T-cell (primary cell): ENCODE results near the gene FAT3. TPM values are rescaled to one million over a fixed set of nuclear protein-coding genes. Genes with fewer than 3 reads are reported as not detected.

Experiments used
- ATAC-seq, 4 experiments: fragments of 200-7000 bp in 3 of 4; fragments of 150-1000 bp in 1 of 4; cut with Tn5 transposase; replicated peaks in 1 of 4; 1 replicate in 3 of 4; 2 replicates in 1 of 4; pipeline ENCODE4 v1.10.0; 2021; ENCODE audit warnings: moderate library complexity in 3 of 4, mild to moderate bottlenecking in 2 of 4, moderate number of reproducible peaks in 1 of 4
- CTCF ChIA-PET, 2 donors: fragments of 300-600 bp; sonication (Branson Sonifier 250); formaldehyde crosslinking; loops; one replicate each; lab custom pipeline; 2022; ENCODE audit warnings: antibody characterized with exemption in 2 of 2; lab: Charles Lee
- POLR2A ChIA-PET, 2 donors: fragments of 300-600 bp; sonication (Branson Sonifier 250); formaldehyde crosslinking; loops; one replicate each; lab custom pipeline; 2022; ENCODE audit warnings: antibody characterized with exemption in 2 of 2; lab: Charles Lee
- DNase-seq, 35 experiments: peaks; one replicate each; pipeline versions ENCODE4 v3.0.0 to v3.0.0-alpha.2; 2013 to 2023
- H3K27ac ChIP-seq: one replicate; pipeline ENCODE4 v1.5.1; 2013; ENCODE audit warnings: low read length
- H3K27me3 ChIP-seq, 2 experiments: replicated peaks in 1 of 2; 1 replicate in 1 of 2; 2 replicates in 1 of 2; pipeline versions ENCODE4 v1.6.1 to v1.7.0; 2013; ENCODE audit warnings: low read length in 1 of 2, mixed read lengths in 1 of 2; ENCODE audit not compliant: control insufficient read depth in 2 of 2, insufficient read depth in 2 of 2; ENCODE audit errors: extremely low read depth in 1 of 2
- H3K36me3 ChIP-seq, 2 donors: 1 replicate in 1 of 2; 2 replicates in 1 of 2; pipeline versions ENCODE4 v1.6.1 to v1.7.0; 2013; ENCODE audit warnings: low read length in 1 of 2; ENCODE audit not compliant: control insufficient read depth in 2 of 2, insufficient read depth in 1 of 2; ENCODE audit errors: extremely low read depth in 1 of 2
- H3K4me1 ChIP-seq, 2 experiments: 1 replicate in 1 of 2; 2 replicates in 1 of 2; pipeline versions ENCODE4 v1.6.1 to v1.7.0; 2013; ENCODE audit warnings: low read length in 2 of 2, mixed read lengths in 1 of 2; ENCODE audit not compliant: insufficient read depth in 2 of 2, control insufficient read depth in 1 of 2; ENCODE audit errors: extremely low read depth in 1 of 2
- H3K4me3 ChIP-seq, 2 donors: 1 replicate in 1 of 2; 2 replicates in 1 of 2; pipeline versions ENCODE4 v1.5.1 to v1.7.0; 2013; ENCODE audit warnings: mild to moderate bottlenecking in 2 of 2, low read length in 1 of 2, moderate library complexity in 1 of 2; ENCODE audit not compliant: control insufficient read depth in 1 of 2; ENCODE audit errors: extremely low read depth in 1 of 2
- H3K9me3 ChIP-seq: 2 replicates; pipeline ENCODE4 v1.7.0; 2013
- H3K27ac Mint-ChIP-seq, 2 donors: one replicate each; pipeline ENCODE4 v1.8.0; 2020 to 2021; ENCODE audit warnings: mild to moderate bottlenecking in 2 of 2, mixed read lengths in 2 of 2
- H3K27me3 Mint-ChIP-seq, 2 donors: one replicate each; pipeline ENCODE4 v1.8.0; 2021 to 2022; ENCODE audit warnings: mixed read lengths in 2 of 2
- H3K36me3 Mint-ChIP-seq: one replicate; pipeline ENCODE4 v1.8.0; 2021; ENCODE audit warnings: mixed read lengths
- H3K4me1 Mint-ChIP-seq, 3 donors: one replicate each; pipeline ENCODE4 v1.8.0; 2020 to 2022; ENCODE audit warnings: mixed read lengths in 3 of 3, mild to moderate bottlenecking in 1 of 3
- H3K4me3 Mint-ChIP-seq, 3 donors: one replicate each; pipeline ENCODE4 v1.8.0; 2020 to 2022; ENCODE audit warnings: mild to moderate bottlenecking in 3 of 3, mixed read lengths in 3 of 3, moderate library complexity in 3 of 3
- H3K9me3 Mint-ChIP-seq, 3 donors: one replicate each; pipeline ENCODE4 v1.8.0; 2020 to 2022; ENCODE audit warnings: mixed read lengths in 3 of 3
- WGBS: methylation state at CpG from one replicate; pipeline ENCODE4 v1.1.5; 2013; ENCODE audit warnings: missing lambda C conversion rate; ENCODE audit not compliant: insufficient coverage; 5-methylcytosine and 5-hydroxymethylcytosine counted together
- total RNA-seq, 35 experiments: library from RNA in 6 of 35; stranded (reverse) in 6 of 35; fragments of 120-200 nt in 1 of 35; gene quantifications; one replicate each; pipeline versions ENCODE4 v1.2.1 to v1.2.4 and lab custom pipeline; 2013 to 2026

FAT3 gene
- total RNA-seq, 5 donors from 2014 or later (not counting 1 experiment from before 2014, with no cell fraction given): under 0.01 to 0.03 (median 0.03) TPM; not detected in 2

- DNase-seq (no peak), ATAC-seq (no peak)
- Histone ChIP-seq H3K9me3 (no peaks in the 10 kb centered on the region), H3K27me3 (peaks cover 20 to 44% of the 10 kb centered on the region in 2 experiments), H3K36me3 (no peaks in the 10 kb centered on the region), H3K4me3 (no peak overlapping the region), H3K27ac (no peak overlapping the region), H3K4me1 (no peaks in the 10 kb centered on the region)
- ChIA-PET CTCF (no interaction called here), POLR2A (no interaction called here)
- peaks cover 0 to 5% (median 4%) of the 10 kb centered on the region in 3 donors for H3K9me3 Mint-ChIP-seq
- H3K27ac Mint-ChIP-seq: no peak overlapping the region
- no peaks in the 10 kb centered on the region for H3K36me3 Mint-ChIP-seq
- H3K4me1 Mint-ChIP-seq: no peaks in the 10 kb centered on the region
- WGBS: 4% methylated on average over 9 of the region's 13 CpGs
- no peak overlapping the region for H3K4me3 Mint-ChIP-seq
- peaks cover 48% of the 10 kb centered on the region in 2 donors for H3K27me3 Mint-ChIP-seq
Observed at GRCh38 chr11:92227230-92227814, 2.7 kb downstream of the FAT3 start.

- no peaks in the 10 kb centered on the region for H3K9me3 ChIP-seq
- no peak overlapping the region for H3K4me3 ChIP-seq
- no peaks in the 10 kb centered on the region for H3K4me1 ChIP-seq
- DNase-seq (no peak), ATAC-seq (no peak)
- POLR2A ChIA-PET: no interaction called here
- H3K36me3 ChIP-seq: no peaks in the 10 kb centered on the region
- Mint-ChIP-seq H3K27ac (no peak overlapping the region), H3K36me3 (no peaks in the 10 kb centered on the region), H3K4me3 (no peak overlapping the region), H3K4me1 (no peaks in the 10 kb centered on the region), H3K9me3 (peaks cover 0 to 4% (median 3%) of the 10 kb centered on the region in 3 donors), H3K27me3 (peaks cover 42% of the 10 kb centered on the region in 2 donors)
- CTCF ChIA-PET: no interaction called here
- H3K27me3 ChIP-seq: peaks cover 20 to 39% of the 10 kb centered on the region in 2 experiments
- WGBS: 75% methylated on average over 1 of the region's 6 CpGs
- no peak overlapping the region for H3K27ac ChIP-seq
Observed at GRCh38 chr11:92227959-92228935, 3.6 kb downstream of the FAT3 start.

GRCh38 chr11:92236856-92237255 lies 12.2 kb downstream of the FAT3 start:
- Histone ChIP-seq H3K4me3 (no peak overlapping the region), H3K27ac (no peak overlapping the region)
- ATAC-seq: no peak

GRCh38 chr11:92240916-92241315 lies 16.3 kb downstream of the FAT3 start:
- DNase-seq: no peak

More at GRCh38 chr11:92236856-92237255, 12.2 kb downstream of the FAT3 start:
- CTCF ChIA-PET: no interaction called here
- no peaks in the 10 kb centered on the region for H3K4me1 Mint-ChIP-seq
- H3K27me3 ChIP-seq: no peaks in the 10 kb centered on the region
- POLR2A ChIA-PET: no interaction called here
- H3K4me1 ChIP-seq: no peaks in the 10 kb centered on the region
- no peaks in the 10 kb centered on the region for H3K36me3 ChIP-seq
- WGBS: no CpG with 5 or more reads among the region's 1 CpG
- no peaks in the 10 kb centered on the region for H3K9me3 ChIP-seq
- H3K4me3 Mint-ChIP-seq: no peak overlapping the region
- no peak for DNase-seq
- H3K27ac Mint-ChIP-seq: no peak overlapping the region
- H3K27me3 Mint-ChIP-seq: peaks cover 0 to 3% of the 10 kb centered on the region in 2 donors
- no peaks in the 10 kb centered on the region for H3K36me3 Mint-ChIP-seq
- H3K9me3 Mint-ChIP-seq: peaks cover 2 to 7% (median 4%) of the 10 kb centered on the region in 3 donors

GRCh38 chr11:92245700-92246271 lies 21.2 kb downstream of the FAT3 start:
- Histone ChIP-seq H3K4me3 (no peak overlapping the region), H3K27ac (no peak overlapping the region), H3K4me1 (no peaks in the 10 kb centered on the region), H3K27me3 (no peaks in the 10 kb centered on the region), H3K36me3 (no peaks in the 10 kb centered on the region), H3K9me3 (no peaks in the 10 kb centered on the region)
- H3K4me1 Mint-ChIP-seq: no peaks in the 10 kb centered on the region
- DNase-seq (no peak), ATAC-seq (no peak)
- no peak overlapping the region for H3K4me3 Mint-ChIP-seq
- no peaks in the 10 kb centered on the region for H3K36me3 Mint-ChIP-seq
- 90% methylated on average over 5 of the region's 5 CpGs for WGBS
- no peaks in the 10 kb centered on the region for H3K27me3 Mint-ChIP-seq
- H3K27ac Mint-ChIP-seq: no peak overlapping the region
- CTCF ChIA-PET: no interaction called here
- POLR2A ChIA-PET: interaction anchor here in 1 of 2 donors (0.5 kb wide), 1 partner anchor 11 kb away, joined by 6 read pairs; no protein-coding TSS in a partner anchor
- H3K9me3 Mint-ChIP-seq: no peaks in the 10 kb centered on the region

More at GRCh38 chr11:92240916-92241315, 16.3 kb downstream of the FAT3 start:
- H3K4me1 ChIP-seq: no peaks in the 10 kb centered on the region
- Mint-ChIP-seq H3K27me3 (no peaks in the 10 kb centered on the region), H3K4me1 (no peaks in the 10 kb centered on the region), H3K4me3 (no peak overlapping the region), H3K36me3 (no peaks in the 10 kb centered on the region), H3K27ac (no peak overlapping the region), H3K9me3 (peaks cover 0 to 4% (median 0%) of the 10 kb centered on the region in 3 donors)
- ATAC-seq: no peak
- H3K9me3 ChIP-seq: no peaks in the 10 kb centered on the region
- H3K27ac ChIP-seq: no peak overlapping the region
- no peaks in the 10 kb centered on the region for H3K36me3 ChIP-seq
- CTCF ChIA-PET: no interaction called here
- no CpG with 5 or more reads among the region's 1 CpG for WGBS
- H3K27me3 ChIP-seq: no peaks in the 10 kb centered on the region
- POLR2A ChIA-PET: no interaction called here
- no peak overlapping the region for H3K4me3 ChIP-seq

GRCh38 chr11:92246630-92247029 lies 22.0 kb downstream of the FAT3 start:
- Mint-ChIP-seq H3K27ac (no peak overlapping the region), H3K36me3 (no peaks in the 10 kb centered on the region), H3K4me3 (no peak overlapping the region), H3K4me1 (no peaks in the 10 kb centered on the region), H3K9me3 (no peaks in the 10 kb centered on the region), H3K27me3 (no peaks in the 10 kb centered on the region)
- H3K36me3 ChIP-seq: no peaks in the 10 kb centered on the region
- H3K27me3 ChIP-seq: no peaks in the 10 kb centered on the region
- H3K27ac ChIP-seq: no peak overlapping the region
- ChIA-PET POLR2A (no interaction called here), CTCF (no interaction called here)
- H3K4me3 ChIP-seq: no peak overlapping the region
- ATAC-seq (no peak), DNase-seq (no peak)
- H3K9me3 ChIP-seq: no peaks in the 10 kb centered on the region
- no peaks in the 10 kb centered on the region for H3K4me1 ChIP-seq
